HFFc6 (cell line): Measurements from ENCODE around the gene EFEMP2. TPM values are rescaled to one million over a fixed set of nuclear protein-coding genes. Genes with fewer than 3 reads are reported as not detected.
A peak's percentile ranks its signal among the peaks of the same experiment; 100 is the strongest.

ENCODE experiments used
- DNase-seq: peaks from one replicate; pipeline ENCODE4 v3.0.0-alpha.2; 2018
- H3K27ac Mint-ChIP-seq: 2 replicates; pipeline ENCODE4 v1.8.0; 2020; ENCODE audit warnings: mild to moderate bottlenecking, mixed read lengths
- H3K27me3 Mint-ChIP-seq: 2 replicates; pipeline ENCODE4 v1.8.0; 2021; ENCODE audit warnings: mild to moderate bottlenecking, moderate library complexity, mixed read lengths; ENCODE audit not compliant: insufficient read depth
- H3K36me3 Mint-ChIP-seq: 2 replicates; pipeline ENCODE4 v1.8.0; 2021; ENCODE audit warnings: low read depth, mixed read lengths
- H3K4me1 Mint-ChIP-seq: 2 replicates; pipeline ENCODE4 v1.8.0; 2020; ENCODE audit warnings: low read depth, mixed read lengths
- H3K4me3 Mint-ChIP-seq: 2 replicates; pipeline ENCODE4 v1.8.0; 2020; ENCODE audit warnings: mild to moderate bottlenecking, moderate library complexity, mixed read lengths
- H3K9me3 Mint-ChIP-seq: 2 replicates; pipeline ENCODE4 v1.8.0; 2020; ENCODE audit warnings: mild to moderate bottlenecking, mixed read lengths
- total RNA-seq, 6 experiments: library from RNA; stranded (reverse); fragmentation: NEBNext Ultra II Directional; extraction: Animal tissue kit (Norgen Biotek cat#: 25700); gene quantifications; 2 replicates in 1 of 6; 3 replicates in 5 of 6; pipeline ENCODE4 v1.2.3, GENCODE V29; 2021
- TF ChIP-seq, protein P1 (sequence below): fragments of 200-600 bp; sonication (generic); IDR thresholded peaks from 2 replicates; pipeline ENCODE4 v1.5.0; 2021; ENCODE audit warnings: antibody characterized with exemption, mild to moderate bottlenecking

EFEMP2 gene
- total RNA-seq, 6 experiments from 2014 or later, result 318 to 359 (median 329) TPM

DNA sequence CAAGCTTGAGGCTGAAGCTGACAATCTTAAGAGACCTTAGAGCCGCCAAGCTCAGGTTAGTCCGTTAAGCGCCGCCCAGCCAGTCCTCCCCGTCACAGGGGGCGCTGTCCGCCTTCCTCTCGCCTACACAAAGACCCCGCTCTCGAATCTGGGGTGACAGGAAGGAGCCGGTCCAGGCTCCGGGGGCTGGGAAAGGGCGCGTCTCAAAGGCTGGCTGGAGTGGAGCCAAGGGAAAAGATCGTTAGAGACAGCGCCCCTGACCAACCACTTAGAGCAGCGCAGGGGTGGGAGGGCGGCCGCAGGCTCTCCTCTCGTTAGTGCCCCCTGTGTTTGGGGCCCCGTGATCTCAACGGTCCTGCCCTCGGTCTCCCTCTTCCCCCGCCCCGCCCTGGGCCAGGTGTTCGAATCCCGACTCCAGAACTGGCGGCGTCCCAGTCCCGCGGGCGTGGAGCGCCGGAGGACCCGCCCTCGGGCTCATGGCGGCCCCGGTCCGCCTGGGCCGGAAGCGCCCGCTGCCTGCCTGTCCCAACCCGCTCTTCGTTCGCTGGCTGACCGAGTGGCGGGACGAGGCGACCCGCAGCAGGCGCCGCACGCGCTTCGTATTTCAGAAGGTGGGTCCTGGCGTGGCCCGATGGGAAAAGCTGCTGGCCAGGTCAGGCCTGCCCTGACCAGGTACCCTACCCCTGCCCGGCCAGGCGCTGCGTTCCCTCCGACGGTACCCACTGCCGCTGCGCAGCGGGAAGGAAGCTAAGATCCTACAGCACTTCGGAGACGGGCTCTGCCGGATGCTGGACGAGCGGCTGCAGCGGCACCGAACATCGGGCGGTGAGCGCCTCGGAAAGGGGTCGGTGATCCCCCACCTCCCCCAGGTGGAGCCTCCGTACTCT is 12.1 kb downstream of the EFEMP2 start, which contains the start of gene MUS81:
MUS81 (plus strand) TSS at position 156 of the 887 bp plus-strand sequence; CDS start at position 477, 321 bp downstream.
- peak; percentile 95 for DNase-seq
- Mint-ChIP-seq H3K4me1 (peaks cover 54% of the 10 kb centered on the region), H3K27me3 (peaks cover 21% of the 10 kb centered on the region), H3K27ac (peak within 1 kb of the TSS; percentile 96), H3K36me3 (peaks cover 27% of the 10 kb centered on the region), H3K9me3 (no peaks in the 10 kb centered on the region), H3K4me3 (peak within 1 kb of the TSS; percentile 92)
- TF ChIP-seq, protein P1, sequence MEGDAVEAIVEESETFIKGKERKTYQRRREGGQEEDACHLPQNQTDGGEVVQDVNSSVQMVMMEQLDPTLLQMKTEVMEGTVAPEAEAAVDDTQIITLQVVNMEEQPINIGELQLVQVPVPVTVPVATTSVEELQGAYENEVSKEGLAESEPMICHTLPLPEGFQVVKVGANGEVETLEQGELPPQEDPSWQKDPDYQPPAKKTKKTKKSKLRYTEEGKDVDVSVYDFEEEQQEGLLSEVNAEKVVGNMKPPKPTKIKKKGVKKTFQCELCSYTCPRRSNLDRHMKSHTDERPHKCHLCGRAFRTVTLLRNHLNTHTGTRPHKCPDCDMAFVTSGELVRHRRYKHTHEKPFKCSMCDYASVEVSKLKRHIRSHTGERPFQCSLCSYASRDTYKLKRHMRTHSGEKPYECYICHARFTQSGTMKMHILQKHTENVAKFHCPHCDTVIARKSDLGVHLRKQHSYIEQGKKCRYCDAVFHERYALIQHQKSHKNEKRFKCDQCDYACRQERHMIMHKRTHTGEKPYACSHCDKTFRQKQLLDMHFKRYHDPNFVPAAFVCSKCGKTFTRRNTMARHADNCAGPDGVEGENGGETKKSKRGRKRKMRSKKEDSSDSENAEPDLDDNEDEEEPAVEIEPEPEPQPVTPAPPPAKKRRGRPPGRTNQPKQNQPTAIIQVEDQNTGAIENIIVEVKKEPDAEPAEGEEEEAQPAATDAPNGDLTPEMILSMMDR, result peak; percentile 90

DNA sequence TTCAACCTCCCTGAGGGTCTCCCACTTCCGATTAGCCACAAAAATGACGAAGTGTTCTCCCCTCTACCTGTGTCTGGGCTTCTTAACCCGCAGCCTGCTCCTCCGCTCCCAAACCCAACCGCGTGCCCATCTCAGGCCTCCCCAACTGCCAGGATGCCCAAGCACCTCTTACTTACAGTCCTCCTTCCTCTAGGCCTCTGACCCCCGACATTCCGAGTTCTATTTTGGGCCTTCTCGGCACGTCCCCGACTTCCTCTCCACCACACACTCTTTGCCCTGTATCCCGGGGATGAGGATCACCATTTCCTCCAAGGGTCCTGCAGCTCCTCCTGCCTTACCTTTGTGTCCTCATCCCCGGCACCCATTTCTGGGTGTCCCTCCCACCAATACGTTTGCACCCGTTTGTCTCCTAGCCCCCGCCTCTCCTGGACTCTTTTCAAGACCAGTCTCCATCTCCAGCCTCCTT is 12.8 kb downstream of the EFEMP2 start:
- H3K4me3 Mint-ChIP-seq, result peak overlapping the region; percentile 92
- H3K9me3 Mint-ChIP-seq, result no peaks in the 10 kb centered on the region
- H3K27me3 Mint-ChIP-seq, result peaks cover 15% of the 10 kb centered on the region
- TF ChIP-seq, protein P1, result no peak
- H3K27ac Mint-ChIP-seq, result peak overlapping the region; percentile 96
- peaks cover 31% of the 10 kb centered on the region for H3K36me3 Mint-ChIP-seq
- DNase-seq, result no peak
- peaks cover 60% of the 10 kb centered on the region for H3K4me1 Mint-ChIP-seq

- peak overlapping the region; percentile 92 for H3K4me3 Mint-ChIP-seq
- H3K4me1 Mint-ChIP-seq, result peaks cover 65% of the 10 kb centered on the region
- peak; percentile 93 for DNase-seq
- no peaks in the 10 kb centered on the region for H3K9me3 Mint-ChIP-seq
- TF ChIP-seq, protein P1, result peak; percentile 62
- peaks cover 37% of the 10 kb centered on the region for H3K36me3 Mint-ChIP-seq
- H3K27me3 Mint-ChIP-seq, result peaks cover 15% of the 10 kb centered on the region
- H3K27ac Mint-ChIP-seq, result peak overlapping the region; percentile 96
Observed at GRCh38 chr11:65859095-65859811, 13.3 kb downstream of the EFEMP2 start.

GRCh38 chr11:65858681-65859087 is 13.9 kb downstream of the EFEMP2 start:
- no peak for DNase-seq

More at GRCh38 chr11:65858681-65859087, 13.9 kb downstream of the EFEMP2 start:
- Mint-ChIP-seq H3K27me3 (peaks cover 15% of the 10 kb centered on the region), H3K4me1 (peaks cover 67% of the 10 kb centered on the region), H3K36me3 (peaks cover 43% of the 10 kb centered on the region), H3K4me3 (peak overlapping the region; percentile 92), H3K27ac (peak overlapping the region; percentile 96), H3K9me3 (no peaks in the 10 kb centered on the region)
- TF ChIP-seq, protein P1, result no peak
